Islet precursor cell (in vitro differentiated cells): Measurements from ENCODE around the gene PDE4A.
"Not testable (repeated sequence)": the region's sequence is repeated elsewhere in the genome, so short reads cannot be mapped to it uniquely, and the experiment has no call there.

Experiments used
- DNase-seq: peaks from one replicate; pipeline ENCODE4 v3.0.0-alpha.2; 2018

PDE4A gene

GRCh38 chr19:10430505-10431253 lies 10.3 kb downstream of the PDE4A start:
- DNase-seq, result peak; percentile 63

GRCh38 chr19:10431254-10431942 lies 11.1 kb downstream of the PDE4A start:
- DNase-seq, result peak; percentile 49

- peak; percentile 60 for DNase-seq
These were observed 11.8 kb downstream of the PDE4A start for GRCh38 chr19:10431943-10432735.

- peak; percentile 49 for DNase-seq
These were observed 12.4 kb downstream of the PDE4A start for GRCh38 chr19:10432736-10433130.

GRCh38 chr19:10433131-10433536 lies 12.8 kb downstream of the PDE4A start:
- DNase-seq, result peak; percentile 49

- no peak for DNase-seq
These were observed 19.2 kb downstream of the PDE4A start for GRCh38 chr19:10439588-10439987.

- DNase-seq, result no peak
These were observed 22.4 kb downstream of the PDE4A start for GRCh38 chr19:10442698-10443097.

- no peak for DNase-seq
These were observed 28.7 kb downstream of the PDE4A start for GRCh38 chr19:10449037-10449436.

- DNase-seq, result no peak
These were observed 30.0 kb downstream of the PDE4A start for GRCh38 chr19:10450191-10450852.

GRCh38 chr19:10450853-10451609 lies 30.7 kb downstream of the PDE4A start:
- no peak for DNase-seq

- no peak for DNase-seq
These were observed 32.6 kb downstream of the PDE4A start for GRCh38 chr19:10452726-10453618.

GRCh38 chr19:10453852-10454251 lies 33.5 kb downstream of the PDE4A start:
- DNase-seq, result no peak

GRCh38 chr19:10454267-10454666 lies 33.9 kb downstream of the PDE4A start:
- DNase-seq, result no peak

- DNase-seq, result not testable (repeated sequence)
These were observed 38.4 kb downstream of the PDE4A start for GRCh38 chr19:10458733-10459132.

GRCh38 chr19:10460714-10461046 lies 40.3 kb downstream of the PDE4A start:
- DNase-seq, result no peak

GRCh38 chr19:10461047-10461949 lies 41.0 kb downstream of the PDE4A start:
- DNase-seq, result peak; percentile 99

- not testable (repeated sequence) for DNase-seq
These were observed 41.7 kb downstream of the PDE4A start for GRCh38 chr19:10462042-10462441.

- DNase-seq, result no peak
These were observed 42.2 kb downstream of the PDE4A start for GRCh38 chr19:10462557-10462956.

- DNase-seq, result no peak
These were observed 44.1 kb downstream of the PDE4A start for GRCh38 chr19:10464456-10464855.

GRCh38 chr19:10467104-10467706 lies 46.9 kb downstream of the PDE4A start:
- no peak for DNase-seq
